ENCODE data around the gene FAT1.
"Not testable (repeated sequence)": the region's sequence is repeated elsewhere in the genome, so short reads cannot be mapped to it uniquely, and the experiment has no call there.

Gene FAT1

DNA sequence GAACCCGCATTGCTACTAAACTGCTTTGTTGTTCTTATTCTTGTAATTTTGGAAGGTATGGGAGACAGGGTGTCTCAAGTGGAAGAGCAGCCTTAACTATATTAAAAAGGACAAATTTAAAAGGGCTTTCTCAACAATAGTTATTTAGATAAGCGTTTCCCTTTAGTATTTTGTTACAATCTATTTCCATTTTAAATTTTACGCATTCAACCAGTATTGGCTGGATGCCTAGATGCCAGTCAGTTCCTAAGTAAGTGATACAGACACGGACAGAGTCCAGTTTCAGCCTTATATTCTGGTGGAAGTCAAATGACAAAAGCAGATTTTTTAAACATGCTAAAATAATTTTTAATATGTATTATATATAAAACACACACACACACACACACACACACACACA lies 28.3 kb downstream of the FAT1 start:
- no peak for DNase-seq

DNA sequence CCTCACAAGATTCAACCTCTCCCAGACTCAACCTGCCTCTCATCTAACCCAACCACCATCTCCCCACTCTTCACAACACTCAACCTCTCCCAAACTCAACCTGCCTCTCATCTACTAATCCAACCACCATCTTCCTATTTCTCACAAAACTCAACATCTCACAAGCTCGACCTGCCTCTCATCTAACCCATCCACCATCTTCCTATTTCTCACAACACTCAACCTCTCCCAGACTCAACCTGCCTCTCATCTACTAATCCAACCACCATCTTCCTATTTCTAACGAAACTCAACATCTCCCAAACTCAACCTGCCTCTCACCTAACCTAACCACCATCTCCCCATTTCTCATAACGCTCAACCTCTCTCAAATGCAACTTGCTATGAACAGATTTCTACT lies 29.8 kb downstream of the FAT1 start:
- DNase-seq, result no peak

DNA sequence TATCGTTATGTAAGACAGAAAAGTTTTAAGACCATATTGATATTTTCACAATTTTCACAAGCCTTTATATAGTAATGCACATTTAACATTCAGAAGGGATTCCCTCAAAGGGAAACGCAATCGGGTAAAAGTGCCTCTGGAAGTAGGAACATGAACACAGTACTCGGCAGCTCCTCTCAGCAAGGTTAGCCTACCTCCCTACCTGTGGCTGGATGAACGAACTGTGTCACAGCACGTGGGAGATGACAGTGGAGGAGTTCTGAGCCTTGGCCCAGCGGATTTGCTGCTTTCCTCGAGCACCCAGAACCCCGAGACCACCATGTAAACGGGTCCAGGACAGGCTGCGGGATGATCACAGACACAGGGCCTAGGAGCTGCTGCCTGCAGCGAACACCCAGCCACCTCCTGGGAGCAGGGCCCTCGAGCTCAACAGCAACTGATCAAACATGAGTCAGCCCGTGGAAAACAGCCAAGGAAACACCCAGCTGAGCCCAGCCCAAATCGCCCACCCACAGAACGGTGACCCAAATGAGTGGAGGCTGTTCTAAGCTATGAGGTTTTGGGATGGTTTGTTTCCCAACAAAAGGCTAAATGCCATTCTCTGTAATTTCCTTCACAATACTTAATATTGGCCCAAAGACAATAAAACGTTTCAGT lies 30.4 kb downstream of the FAT1 start:
- DNase-seq, result peak; percentile 92

DNA sequence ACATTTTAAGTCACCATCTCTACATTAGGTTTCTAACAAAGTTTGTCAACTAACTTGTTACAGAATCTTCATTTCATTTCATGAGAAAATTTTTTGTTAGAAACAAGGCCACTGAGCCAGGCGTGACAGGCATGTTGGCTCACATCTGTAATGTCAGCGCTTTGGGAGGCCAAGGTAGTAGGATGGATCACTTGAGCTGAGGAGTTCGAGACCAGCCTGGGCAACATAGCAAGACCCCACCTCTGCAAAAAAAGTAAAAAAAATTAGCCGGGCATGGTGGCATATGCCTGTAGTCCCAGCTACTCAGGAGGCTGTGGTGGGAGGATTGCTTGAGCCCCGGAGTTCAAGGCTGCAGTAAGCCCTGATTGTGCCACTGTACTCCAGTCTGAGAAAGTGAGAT lies 32.3 kb downstream of the FAT1 start:
- DNase-seq, result no peak

DNA sequence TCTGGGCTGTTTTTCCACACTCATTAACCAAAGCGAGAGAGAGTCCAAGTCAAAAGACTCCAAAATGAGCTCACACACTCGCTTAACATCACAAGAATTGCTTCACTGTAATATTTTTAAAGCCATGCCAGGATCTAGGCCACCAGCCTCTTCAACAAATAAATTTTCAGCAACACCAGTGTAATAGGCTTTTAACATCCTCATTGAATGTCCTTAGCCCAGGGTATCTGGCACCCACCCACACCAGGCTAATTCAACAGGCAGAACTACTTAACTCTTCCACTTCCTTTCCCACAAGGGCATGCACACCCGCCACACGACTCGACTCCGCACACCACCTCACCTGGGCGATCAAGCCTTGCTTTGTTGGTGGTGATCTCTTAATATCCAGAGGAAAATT lies 34.2 kb downstream of the FAT1 start:
- no peak for DNase-seq

DNA sequence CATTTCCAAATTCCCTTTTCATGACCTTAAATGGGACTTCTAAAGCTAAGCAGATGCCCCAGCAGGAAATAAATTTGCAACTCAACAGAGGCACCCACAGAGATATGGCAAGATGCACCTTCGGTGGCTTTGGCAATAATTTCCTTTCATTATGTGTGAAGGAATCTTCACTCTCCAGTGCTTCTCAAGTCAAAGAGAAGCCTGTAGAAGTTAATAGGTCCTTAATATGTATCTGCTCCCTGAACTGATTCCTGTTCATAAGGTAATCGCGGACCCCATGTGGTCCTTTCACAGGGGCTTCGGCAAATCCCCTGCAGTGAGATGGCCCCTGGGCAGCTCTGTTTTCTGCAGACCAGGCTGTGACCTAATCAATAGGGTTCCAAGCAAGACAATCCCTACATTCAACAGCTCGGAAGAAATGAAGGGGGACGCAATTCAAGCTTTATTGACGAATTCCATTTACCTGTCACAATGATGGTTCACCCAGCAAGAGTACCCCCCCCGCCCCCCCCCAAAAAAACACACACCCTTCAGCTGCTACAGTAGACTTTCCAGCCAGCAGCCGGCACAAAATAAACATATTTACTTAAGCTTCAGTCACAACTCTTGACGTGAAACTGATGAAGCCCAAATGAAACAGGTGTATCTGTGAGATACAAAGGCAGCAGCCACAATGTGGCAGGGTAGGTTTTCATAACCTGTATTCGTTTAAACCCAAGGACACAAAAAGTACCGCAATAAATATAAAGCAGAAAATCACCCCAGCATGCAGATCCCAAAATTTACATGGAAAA lies 35.3 kb downstream of the FAT1 start:
- DNase-seq, result no peak

DNA sequence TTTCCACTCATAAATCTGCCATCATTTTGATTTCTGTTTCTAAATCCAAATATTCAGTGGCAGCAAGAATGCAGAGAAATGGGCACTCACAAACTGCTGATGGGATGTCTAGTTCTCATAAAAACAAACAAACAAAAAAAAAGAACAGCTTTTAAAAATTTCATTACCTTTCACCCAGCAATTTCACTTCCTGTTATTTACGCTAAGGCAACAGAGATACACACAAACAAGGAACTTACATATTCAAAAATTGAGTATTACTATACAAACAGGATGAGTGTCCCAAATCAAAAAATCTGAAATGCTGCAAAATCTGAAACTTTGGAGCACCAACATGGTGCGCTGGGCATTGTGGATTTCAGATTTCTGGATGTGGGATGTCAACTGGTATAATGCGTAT lies 36.4 kb downstream of the FAT1 start:
- DNase-seq, result no peak

DNA sequence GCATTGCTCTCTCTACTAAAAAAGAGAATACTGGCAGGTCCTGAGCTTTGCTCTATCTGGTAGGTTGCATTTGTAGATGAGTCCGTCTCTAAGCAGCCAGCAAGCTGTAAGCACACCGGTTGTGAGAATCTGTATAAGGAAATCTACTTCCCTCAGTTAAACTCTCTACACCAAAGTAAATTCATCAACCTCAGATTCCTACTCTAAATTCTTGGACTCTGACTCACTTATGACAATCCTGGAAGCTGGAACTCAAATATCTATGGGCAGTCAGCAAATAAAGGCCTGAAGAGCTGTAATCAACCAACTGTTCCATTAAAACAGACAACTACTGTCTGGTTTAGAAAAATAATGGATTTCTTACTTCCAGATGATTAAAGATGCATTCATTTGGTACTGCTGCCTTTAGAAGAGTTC lies 37.9 kb downstream of the FAT1 start:
- DNase-seq, result peak; percentile 91

DNA sequence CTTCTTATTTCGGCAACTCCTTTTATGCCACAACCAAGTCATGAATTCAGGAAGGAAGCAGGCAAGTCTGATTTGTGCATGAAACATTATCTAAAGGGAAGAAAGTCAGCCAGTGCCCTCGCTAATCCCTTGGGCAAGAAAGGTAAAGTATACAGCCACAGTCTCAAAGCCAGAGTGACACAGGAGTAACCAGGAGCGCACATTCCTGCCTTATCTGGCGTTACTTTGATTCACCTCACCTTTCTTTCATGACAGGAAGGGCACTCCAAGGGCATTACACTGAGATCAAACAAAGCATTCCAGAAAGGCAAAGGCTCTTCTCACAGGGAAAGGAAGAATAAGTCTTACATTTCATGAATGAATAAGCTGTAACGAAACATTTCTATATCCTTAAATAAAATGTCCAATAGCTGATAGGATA lies 38.8 kb downstream of the FAT1 start:
- DNase-seq, result no peak

DNA sequence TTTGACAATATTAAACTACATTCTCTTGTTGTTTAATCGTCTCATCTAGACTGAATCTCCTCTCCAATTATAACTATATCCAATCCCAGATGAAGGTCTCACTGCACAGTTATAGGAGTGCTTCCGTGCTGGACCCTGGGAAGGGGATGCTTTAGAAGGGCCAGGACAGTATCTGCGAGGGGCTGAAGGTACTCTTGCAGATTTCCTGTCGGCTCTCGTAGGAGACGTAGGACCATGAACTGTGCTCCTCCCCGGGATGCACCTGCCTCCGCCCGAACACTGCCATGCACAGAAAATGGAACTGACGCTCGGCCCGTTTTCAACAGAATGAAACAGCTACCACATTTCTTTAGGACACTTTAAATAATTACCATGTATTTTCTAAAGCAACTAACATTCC lies 39.4 kb downstream of the FAT1 start:
- DNase-seq, result no peak

DNA sequence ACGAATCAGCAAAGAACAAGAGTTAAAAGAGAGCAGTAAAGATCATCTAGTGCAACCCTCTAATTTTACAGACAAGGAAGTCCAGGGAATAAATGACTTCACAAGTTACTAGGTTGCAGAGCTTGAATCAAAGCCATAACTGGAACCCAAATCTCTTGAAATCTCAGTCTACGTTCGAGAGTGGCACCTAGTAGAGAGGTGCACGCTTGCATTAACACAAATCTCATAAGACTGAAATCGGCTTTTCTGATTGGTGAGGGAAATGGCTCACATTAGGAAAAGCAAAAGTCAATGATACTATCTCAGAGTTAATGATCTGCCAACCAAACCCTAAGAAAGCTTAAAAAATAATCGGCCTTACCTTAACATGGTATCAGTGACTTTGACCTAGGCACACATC lies 43.0 kb downstream of the FAT1 start:
- no peak for DNase-seq

DNA sequence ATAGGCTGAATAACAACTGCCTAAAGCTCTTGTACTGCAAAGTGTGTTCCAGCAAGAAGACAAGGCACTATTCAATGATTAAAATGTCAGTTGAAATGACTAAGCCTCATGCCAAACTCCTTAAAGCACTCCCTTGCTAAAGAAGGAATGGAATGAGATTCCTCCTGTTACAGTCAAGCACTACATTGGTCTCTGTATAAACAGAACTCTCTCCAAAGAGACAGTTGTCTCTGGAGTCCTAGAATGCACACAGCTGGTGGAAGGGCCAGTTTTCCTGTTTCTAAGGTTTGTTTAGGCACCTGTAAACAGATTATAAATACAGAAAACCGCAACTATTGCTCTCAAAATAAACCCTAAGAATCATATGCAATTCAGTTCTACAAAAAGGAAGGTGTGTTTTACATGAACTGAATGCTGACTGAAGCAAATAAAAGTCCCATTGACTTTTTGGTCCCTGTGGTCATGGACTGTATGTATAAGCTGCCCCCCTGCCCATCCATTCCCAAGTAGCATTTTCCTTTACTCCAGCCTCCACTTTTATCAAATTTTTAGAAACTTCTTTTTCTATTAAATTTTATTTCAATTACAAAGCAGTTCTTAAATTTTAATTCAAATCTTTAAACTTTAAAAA lies 47.0 kb downstream of the FAT1 start:
- DNase-seq, result peak; percentile 91

DNA sequence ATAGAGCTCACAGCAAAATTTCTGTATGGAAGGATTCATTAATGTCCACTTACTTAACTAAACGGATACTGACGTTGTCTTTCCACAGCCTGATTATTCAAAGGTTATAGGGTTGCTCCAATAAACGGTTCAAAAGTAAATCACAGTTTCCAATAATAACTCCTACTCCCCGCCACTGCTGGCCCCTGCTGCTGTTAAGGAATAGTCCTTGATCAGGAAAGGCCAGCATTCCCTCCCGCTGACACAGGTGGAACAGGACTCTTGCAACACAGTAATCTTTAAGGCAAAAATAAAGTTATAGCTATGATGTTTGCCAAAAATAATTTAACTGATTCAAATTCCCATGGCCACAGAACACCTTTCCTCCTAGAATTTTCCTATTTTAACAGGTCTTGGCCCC lies 53.9 kb downstream of the FAT1 start:
- DNase-seq, result no peak

DNA sequence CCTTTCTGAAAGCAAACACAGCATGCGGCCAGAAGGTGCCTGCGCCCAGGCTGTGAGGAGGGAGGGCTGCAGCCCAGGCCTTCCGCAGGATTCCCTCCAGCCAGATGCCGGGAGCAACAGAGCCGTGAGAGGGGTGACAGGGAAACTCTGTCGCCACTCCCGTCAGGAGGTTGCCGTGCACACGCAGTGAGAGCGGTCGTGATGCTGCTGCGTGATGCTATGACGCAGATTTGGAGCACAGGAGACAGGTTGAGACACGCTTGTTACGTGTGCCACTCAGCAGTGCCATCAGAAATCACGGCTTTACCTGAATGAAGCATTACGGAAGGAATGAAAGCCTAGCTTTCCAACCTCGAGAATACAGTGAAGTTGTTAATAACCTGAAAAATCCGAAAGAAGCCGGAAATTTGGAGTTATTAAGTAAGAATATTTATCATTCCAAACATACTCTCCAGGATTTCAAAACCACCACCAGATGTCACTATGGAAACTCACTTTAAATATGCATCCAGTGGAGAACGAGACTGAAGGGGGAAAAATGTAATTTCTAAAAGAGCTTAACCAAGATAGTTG lies 54.4 kb downstream of the FAT1 start:
- DNase-seq, result peak; percentile 84

DNA sequence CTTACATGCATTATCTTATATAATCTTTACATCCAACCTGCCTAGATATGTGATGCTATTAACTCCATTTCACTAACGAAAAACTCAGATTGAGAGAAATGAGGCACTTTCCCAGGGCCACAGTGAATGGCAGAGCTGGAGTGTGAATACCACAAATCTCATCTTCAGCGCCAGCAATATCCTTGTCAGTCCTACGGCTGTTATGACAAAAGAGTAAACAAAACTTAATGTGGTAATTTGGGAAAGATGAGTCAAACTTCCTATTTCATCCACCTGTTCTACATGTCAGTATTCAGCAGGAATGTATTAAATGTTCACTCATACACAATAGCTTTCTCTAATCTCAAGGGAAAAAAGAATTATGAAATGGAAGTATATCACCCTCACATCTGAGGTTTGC lies 56.9 kb downstream of the FAT1 start:
- DNase-seq, result no peak

DNA sequence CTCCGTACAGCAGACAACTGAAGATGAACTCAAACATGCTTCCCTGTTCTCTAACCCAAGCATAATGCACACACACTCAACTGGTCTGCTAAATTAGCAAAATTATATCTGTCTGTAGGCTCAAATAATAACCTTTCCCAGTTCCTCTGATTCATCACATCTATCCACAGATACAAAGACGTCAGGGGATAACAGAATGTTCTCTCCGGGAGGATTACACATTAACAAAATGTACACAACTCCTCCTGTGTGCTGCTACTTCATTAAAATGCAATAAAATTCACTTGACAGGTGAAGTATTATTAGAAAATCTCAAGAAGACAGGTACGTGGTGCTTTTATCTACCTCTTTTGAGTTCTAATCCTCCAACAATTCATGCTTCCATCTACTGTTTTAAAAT lies 57.4 kb downstream of the FAT1 start:
- no peak for DNase-seq

DNA sequence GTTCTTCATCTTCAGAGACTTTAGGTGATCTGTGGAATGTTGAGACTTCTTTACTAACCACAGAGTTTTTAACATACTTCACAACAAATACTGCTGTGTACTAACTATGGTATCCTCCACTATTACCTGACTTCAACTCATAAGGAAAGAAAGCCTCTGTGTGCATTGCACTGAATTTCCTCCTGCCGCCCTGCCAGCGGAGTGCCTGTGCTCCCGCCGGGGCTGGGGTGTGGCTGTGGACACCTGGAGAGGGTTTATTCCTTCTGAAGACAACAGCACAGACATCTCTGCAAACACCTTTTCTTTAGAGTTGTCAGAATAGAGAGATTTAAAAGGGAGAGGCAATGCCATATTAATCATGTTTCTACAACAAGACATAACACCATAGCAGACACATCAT lies 63.3 kb downstream of the FAT1 start:
- no peak for DNase-seq

DNA sequence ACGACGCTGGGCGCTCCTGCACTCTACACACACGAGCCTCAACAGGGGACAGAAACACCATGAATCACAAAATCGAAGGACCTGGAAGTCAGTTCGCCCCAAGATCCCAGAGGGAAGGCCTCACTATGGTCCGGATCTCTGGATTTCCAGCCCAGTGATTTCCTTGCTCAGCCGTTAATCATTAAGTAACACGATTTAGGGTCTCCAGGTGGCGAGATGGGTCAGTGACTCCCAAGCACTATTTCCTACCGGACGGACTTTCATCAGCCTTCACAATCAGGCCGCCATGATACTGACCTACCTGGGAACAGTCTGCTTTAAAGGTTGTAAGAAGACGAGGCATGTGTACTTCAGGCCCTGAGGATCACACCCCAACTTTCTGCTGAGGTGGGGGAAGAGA lies 63.7 kb downstream of the FAT1 start:
- DNase-seq, result no peak

DNA sequence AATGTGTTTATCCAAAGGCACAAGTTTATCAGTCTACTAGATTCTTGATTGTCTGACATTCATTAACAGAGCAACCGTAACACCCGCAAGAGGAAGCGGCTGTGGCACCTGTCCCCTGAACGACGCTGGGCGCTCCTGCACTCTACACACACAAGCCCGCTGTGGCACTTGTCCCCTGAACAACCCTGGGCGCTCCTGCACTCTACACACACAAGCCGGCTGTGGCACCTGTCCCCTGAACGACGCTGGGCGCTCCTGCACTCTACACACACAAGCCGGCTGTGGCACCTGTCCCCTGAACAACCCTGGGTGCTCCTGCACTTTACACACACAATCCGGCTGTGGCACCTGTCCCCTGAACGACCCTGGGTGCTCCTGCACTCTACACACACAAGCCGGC lies 64.2 kb downstream of the FAT1 start:
- DNase-seq, result not testable (repeated sequence)

DNA sequence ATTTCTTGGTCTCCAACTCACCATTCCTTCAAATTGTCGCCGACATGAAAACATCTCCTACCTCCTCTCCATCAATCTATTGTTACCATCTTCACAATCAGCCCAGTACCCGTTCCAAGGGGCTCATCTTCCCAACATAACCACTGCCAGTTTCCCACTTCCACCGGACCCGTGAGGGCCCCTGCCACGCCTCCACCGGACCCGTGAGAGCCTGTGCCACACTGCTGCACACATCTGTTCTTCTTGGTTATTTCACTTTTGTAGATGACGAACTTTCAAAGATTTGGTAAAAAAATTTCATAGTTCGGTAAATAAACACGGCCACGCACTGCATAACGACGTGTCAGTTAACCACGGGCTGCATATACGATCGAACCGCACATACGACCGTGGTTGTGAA lies 65.0 kb downstream of the FAT1 start:
- no peak for DNase-seq

DNA sequence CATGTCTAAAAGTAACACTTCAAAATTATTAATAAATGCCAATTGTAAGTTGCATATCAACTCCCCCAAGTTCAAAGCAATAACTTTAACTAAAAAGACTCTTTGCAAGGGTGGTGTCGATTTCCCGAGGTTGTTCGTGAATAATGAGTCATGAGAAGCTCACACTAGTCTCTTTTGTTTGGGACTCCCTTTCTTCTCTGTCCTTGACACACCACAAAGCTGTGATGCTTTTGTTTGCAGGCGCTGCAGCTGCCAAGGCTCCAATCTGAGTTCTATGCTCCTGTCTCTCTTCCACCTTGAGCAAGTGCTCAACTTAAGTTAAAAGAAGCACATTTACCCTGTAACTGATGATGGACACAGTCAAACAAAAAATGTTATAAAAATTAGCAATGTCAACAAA lies 65.9 kb downstream of the FAT1 start:
- no peak for DNase-seq

DNA sequence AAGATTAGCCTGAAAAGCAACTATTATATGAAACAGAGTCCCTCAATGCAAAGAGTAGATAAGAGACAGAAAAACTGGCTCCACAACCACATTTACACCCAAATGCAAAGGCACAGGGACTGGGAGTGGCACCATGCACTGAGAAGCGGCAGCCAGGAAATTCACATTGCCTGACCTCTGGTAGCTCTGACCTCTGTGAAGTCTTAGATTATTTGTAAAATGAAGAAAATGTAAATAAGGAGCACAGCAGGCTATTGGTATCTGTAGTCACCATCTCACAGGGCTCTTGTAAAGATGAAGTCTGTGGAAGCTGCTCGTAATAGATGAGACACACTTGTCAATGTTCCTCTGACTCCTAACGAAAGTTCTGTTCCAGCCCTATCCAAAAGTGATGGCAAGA lies 69.7 kb downstream of the FAT1 start:
- DNase-seq, result no peak

DNA sequence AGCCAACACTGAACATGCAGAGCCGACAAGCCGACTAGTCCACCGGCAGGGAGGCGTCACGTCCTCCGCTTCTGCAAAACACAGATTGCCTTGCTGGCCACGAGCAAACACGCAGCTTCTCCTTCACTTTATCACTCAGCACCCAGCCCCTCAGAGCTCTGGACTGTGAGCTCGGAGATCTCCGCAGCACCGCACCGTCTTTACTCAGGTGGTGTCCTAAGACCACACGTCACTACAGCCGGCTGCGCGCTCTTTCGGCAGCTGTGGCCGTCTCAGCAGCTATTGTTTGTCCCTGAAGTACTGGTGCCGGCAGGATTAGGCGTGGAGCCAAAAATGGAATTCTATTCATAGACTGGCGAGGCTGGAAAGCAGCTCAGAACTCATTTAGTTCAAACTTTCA lies 72.0 kb downstream of the FAT1 start:
- DNase-seq, result peak; percentile 35

DNA sequence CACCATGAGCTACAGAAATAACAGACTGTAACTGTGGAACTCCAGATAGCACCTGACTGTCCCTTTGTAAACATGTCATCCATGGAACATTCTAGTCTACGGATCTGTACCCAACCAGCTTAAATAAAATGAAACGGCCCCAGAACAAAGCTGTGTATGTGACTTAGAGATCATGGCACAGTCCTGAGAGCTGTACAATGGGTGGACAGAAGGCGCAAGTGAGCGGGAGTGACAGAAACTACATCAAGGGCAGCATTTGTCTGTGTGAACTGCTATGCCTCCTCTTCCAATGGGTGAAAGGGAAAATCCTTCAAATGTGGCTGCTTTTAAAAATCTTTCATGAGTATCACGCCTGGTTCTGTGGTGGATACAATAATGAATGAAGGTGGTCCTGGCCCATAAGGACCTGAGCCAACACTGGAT lies 72.5 kb downstream of the FAT1 start:
- no peak for DNase-seq
